Adipocyte (in vitro differentiated cells): Measurements from ENCODE around the gene BLOC1S3.

Source experiments
- DNase-seq: peaks from one replicate; pipeline ENCODE4 v3.0.0-alpha.2; 2015; ENCODE audit warnings: low read depth
- H3K27me3 ChIP-seq: replicated peaks from 2 replicates; pipeline ENCODE4 v1.7.0; 2013; ENCODE audit warnings: mild to moderate bottlenecking, low read length, moderate library complexity; ENCODE audit not compliant: control insufficient read depth, insufficient read depth
- H3K36me3 ChIP-seq: 2 replicates; pipeline ENCODE4 v1.7.0; 2013; ENCODE audit warnings: low read length, mild to moderate bottlenecking, moderate library complexity; ENCODE audit not compliant: control insufficient read depth, insufficient read depth, severe bottlenecking
- H3K4me1 ChIP-seq: 2 replicates; pipeline ENCODE4 v1.7.0; 2013; ENCODE audit warnings: mild to moderate bottlenecking, low read length, moderate library complexity; ENCODE audit not compliant: control insufficient read depth, insufficient read depth
- H3K4me3 ChIP-seq: 2 replicates; pipeline ENCODE4 v1.7.0; 2013; ENCODE audit warnings: mild to moderate bottlenecking, low read length, moderate library complexity
- H3K9ac ChIP-seq: 2 replicates; pipeline ENCODE4 v1.7.0; 2013; ENCODE audit warnings: mild to moderate bottlenecking, low read length, moderate library complexity
- H3K9me3 ChIP-seq: 2 replicates; pipeline ENCODE4 v1.7.0; 2013; ENCODE audit warnings: mild to moderate bottlenecking, low read length, moderate library complexity; ENCODE audit not compliant: control insufficient read depth

The BLOC1S3 gene

DNA sequence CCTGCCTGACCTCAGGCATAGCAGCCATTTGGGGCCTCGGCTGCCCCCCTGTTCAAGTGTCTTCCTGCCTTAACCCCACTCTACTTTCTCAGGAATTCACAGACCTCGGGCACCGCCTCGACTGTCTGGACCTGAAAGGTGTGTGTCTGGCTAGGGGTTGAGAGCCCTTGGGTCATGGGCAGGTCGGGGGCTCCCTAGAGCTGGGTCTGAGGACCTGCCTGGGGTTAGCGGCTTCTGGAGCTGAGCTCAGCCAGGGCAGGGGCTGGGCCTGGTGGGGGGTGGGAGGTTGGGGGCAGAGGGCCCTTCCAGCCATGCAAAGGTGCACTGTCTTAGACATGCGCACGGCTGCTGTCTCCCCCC lies 38.5 kb upstream of the BLOC1S3 start:
- no peak overlapping the region for H3K9ac ChIP-seq
- H3K4me3 ChIP-seq = no peak overlapping the region
- DNase-seq = no peak
- no peaks in the 10 kb centered on the region for H3K4me1 ChIP-seq
- H3K9me3 ChIP-seq = no peaks in the 10 kb centered on the region
- peaks cover 8% of the 10 kb centered on the region for H3K36me3 ChIP-seq
- no peaks in the 10 kb centered on the region for H3K27me3 ChIP-seq

DNA sequence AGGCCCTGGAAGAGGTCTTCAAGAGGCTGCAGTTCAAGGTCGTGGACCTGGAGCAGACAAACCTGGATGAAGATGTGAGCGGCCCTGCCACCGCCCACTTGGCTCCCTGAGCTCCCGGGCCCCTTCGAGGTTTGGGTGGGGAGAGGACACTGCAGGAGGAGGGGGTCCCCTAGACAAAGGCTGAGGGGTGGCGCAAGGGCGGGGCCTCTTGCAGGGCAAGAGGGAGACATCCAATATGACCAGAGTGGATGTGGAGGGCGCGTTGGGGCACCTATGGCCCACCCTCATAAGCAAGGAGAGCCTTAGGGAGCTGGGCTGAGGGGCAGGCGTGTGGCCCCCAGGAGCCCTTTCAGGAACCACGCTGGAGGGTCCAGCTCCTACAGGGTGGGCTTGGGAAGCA lies 38.1 kb upstream of the BLOC1S3 start:
- Histone ChIP-seq H3K9ac (no peak overlapping the region), H3K4me3 (no peak overlapping the region), H3K9me3 (no peaks in the 10 kb centered on the region), H3K27me3 (no peaks in the 10 kb centered on the region), H3K36me3 (peaks cover 8% of the 10 kb centered on the region), H3K4me1 (no peaks in the 10 kb centered on the region)
- no peak for DNase-seq

- Histone ChIP-seq H3K9ac (no peak overlapping the region), H3K27me3 (no peaks in the 10 kb centered on the region), H3K36me3 (peaks cover 8% of the 10 kb centered on the region), H3K9me3 (no peaks in the 10 kb centered on the region), H3K4me3 (no peak overlapping the region), H3K4me1 (no peaks in the 10 kb centered on the region)
- no peak for DNase-seq
These were observed 37.2 kb upstream of the BLOC1S3 start for GRCh38 chr19:45141203-45141900.

GRCh38 chr19:45142016-45142725 lies 36.4 kb upstream of the BLOC1S3 start:
- H3K9me3 ChIP-seq = no peaks in the 10 kb centered on the region

GRCh38 chr19:45142726-45143110 lies 35.9 kb upstream of the BLOC1S3 start:
- no peaks in the 10 kb centered on the region for H3K9me3 ChIP-seq
- H3K4me3 ChIP-seq = no peak overlapping the region
- H3K36me3 ChIP-seq = peaks cover 8% of the 10 kb centered on the region

More at GRCh38 chr19:45142016-45142725, 36.4 kb upstream of the BLOC1S3 start:
- no peak for DNase-seq
- H3K9ac ChIP-seq = no peak overlapping the region
- no peak overlapping the region for H3K4me3 ChIP-seq
- H3K36me3 ChIP-seq = peaks cover 8% of the 10 kb centered on the region
- no peaks in the 10 kb centered on the region for H3K4me1 ChIP-seq
- no peaks in the 10 kb centered on the region for H3K27me3 ChIP-seq

DNA sequence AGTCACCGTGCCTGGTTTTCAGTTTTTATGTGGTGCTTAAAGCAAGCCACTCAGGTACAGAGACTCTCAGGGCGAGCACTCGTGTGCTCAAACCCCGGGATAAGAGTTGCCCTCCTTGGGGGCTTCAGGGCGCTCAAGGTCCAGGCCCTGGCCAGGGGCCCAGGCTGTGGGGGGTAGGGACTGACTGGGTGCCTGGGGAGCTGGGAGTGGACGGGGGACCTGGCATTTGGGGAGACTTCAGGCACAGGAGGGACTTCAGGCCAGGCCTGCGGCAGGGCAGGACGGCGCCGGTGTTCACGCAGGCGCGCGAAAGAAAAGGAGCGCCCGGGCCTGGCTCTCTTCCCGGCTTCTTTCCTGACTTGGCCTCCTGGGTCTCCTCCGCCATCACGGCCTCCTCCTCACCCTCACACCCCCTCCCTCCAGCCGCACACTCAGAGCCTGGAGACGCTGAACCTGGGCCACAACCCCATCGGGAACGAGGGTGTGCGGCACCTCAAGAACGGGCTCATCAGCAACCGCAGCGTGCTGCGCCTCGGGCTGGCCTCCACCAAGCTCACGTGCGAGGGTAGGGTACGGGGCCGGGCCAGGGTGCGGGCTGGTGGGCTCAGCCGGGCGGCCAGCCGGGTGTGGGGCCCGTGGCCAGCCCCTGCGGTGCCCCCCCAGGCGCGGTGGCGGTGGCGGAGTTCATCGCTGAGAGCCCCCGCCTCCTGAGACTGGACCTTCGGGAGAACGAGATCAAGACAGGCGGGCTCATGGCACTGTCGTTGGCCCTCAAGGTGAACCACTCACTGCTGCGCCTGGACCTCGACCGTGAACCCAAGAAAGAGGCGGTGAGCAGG lies 33.9 kb upstream of the BLOC1S3 start:
- peaks cover 8% of the 10 kb centered on the region for H3K36me3 ChIP-seq
- no peak overlapping the region for H3K4me3 ChIP-seq
- no peaks in the 10 kb centered on the region for H3K27me3 ChIP-seq
- no peaks in the 10 kb centered on the region for H3K4me1 ChIP-seq
- no peak overlapping the region for H3K9ac ChIP-seq
- no peak for DNase-seq
- no peaks in the 10 kb centered on the region for H3K9me3 ChIP-seq

More at GRCh38 chr19:45142726-45143110, 35.9 kb upstream of the BLOC1S3 start:
- H3K9ac ChIP-seq = no peak overlapping the region
- no peaks in the 10 kb centered on the region for H3K27me3 ChIP-seq
- no peak for DNase-seq
- H3K4me1 ChIP-seq = no peaks in the 10 kb centered on the region

- DNase-seq = no peak
- Histone ChIP-seq H3K4me1 (no peaks in the 10 kb centered on the region), H3K27me3 (no peaks in the 10 kb centered on the region), H3K36me3 (peaks cover 8% of the 10 kb centered on the region), H3K4me3 (no peak overlapping the region), H3K9ac (no peak overlapping the region), H3K9me3 (no peaks in the 10 kb centered on the region)
These were observed 33.1 kb upstream of the BLOC1S3 start for GRCh38 chr19:45145270-45146189.

- no peak for DNase-seq
- Histone ChIP-seq H3K36me3 (peaks cover 8% of the 10 kb centered on the region), H3K9me3 (no peaks in the 10 kb centered on the region), H3K9ac (no peak overlapping the region), H3K4me3 (no peak overlapping the region), H3K4me1 (no peaks in the 10 kb centered on the region), H3K27me3 (no peaks in the 10 kb centered on the region)
These were observed 32.3 kb upstream of the BLOC1S3 start for GRCh38 chr19:45146251-45146650.

GRCh38 chr19:45146741-45147205 lies 31.8 kb upstream of the BLOC1S3 start:
- H3K9me3 ChIP-seq = no peaks in the 10 kb centered on the region
- DNase-seq = no peak
- H3K4me1 ChIP-seq = no peaks in the 10 kb centered on the region
- no peak overlapping the region for H3K9ac ChIP-seq
- H3K4me3 ChIP-seq = no peak overlapping the region
- peaks cover 8% of the 10 kb centered on the region for H3K36me3 ChIP-seq
- no peaks in the 10 kb centered on the region for H3K27me3 ChIP-seq

DNA sequence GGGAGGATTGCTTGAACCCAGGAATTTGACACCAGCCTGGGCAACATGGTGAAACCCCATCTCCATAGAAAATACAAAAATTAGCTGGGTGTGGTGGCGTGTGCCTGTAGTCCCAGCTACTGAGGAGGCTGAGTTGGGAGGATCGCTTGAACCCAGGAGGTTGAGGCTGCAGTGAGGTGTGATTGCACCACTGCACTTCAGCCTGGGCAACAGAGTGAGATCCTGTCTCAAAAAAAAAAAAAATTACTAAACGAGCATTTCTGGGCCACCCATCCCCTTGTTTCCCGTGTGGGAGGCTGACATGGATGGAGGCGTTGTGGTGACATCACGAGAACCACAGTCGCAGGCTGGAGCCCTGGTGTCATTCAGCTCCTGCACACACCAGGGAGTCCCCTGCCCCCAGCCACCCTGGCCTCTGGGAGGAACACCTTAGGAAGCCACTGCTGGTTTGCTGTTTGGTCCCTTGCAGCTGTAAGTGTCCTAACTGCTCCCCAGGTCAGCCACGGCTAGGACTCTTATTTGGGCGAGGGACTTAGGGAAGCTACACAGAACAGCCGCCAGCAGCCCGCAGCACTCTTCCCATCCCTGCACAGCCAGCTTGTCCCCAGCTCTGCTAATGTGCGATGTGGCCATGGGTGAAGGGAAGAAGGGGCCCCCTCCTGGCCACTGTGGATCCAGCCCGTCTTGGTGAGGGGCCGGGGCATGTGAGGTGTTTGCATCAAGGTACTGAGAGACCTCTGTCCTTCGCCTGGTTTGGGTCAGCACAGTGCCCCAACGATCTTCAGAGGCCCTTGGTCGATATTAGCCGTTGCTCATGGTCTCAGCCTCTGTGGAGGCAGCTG lies 30.5 kb upstream of the BLOC1S3 start:
- no peaks in the 10 kb centered on the region for H3K9me3 ChIP-seq
- peaks cover 10% of the 10 kb centered on the region for H3K4me1 ChIP-seq
- no peak overlapping the region for H3K4me3 ChIP-seq
- H3K9ac ChIP-seq = no peak overlapping the region
- H3K36me3 ChIP-seq = no peaks in the 10 kb centered on the region
- peaks cover 6% of the 10 kb centered on the region for H3K27me3 ChIP-seq
- no peak for DNase-seq
